Fibroblast of pulmonary artery (primary cell): ENCODE measurements around the gene SCML1.

Source experiments
- DNase-seq: peaks from one replicate; pipeline ENCODE4 v3.0.0-alpha.2; 2010; ENCODE audit warnings: low read depth
- H3K4me3 ChIP-seq: replicated peaks from 2 replicates; pipeline ENCODE4 v1.5.1; 2011; ENCODE audit warnings: low read depth, mild to moderate bottlenecking, control low read depth, low read length, moderate library complexity
- TF ChIP-seq, protein P1 (sequence below): IDR thresholded peaks from 2 replicates; pipeline ENCODE4 v1.5.1; 2011; ENCODE audit warnings: mild to moderate bottlenecking, control low read depth, low read length, inconsistent platforms; ENCODE audit errors: missing control alignments

Gene SCML1

GRCh38 chrX:17747692-17748091 lies 10.4 kb downstream of the SCML1 start:
- TF ChIP-seq, protein P1, sequence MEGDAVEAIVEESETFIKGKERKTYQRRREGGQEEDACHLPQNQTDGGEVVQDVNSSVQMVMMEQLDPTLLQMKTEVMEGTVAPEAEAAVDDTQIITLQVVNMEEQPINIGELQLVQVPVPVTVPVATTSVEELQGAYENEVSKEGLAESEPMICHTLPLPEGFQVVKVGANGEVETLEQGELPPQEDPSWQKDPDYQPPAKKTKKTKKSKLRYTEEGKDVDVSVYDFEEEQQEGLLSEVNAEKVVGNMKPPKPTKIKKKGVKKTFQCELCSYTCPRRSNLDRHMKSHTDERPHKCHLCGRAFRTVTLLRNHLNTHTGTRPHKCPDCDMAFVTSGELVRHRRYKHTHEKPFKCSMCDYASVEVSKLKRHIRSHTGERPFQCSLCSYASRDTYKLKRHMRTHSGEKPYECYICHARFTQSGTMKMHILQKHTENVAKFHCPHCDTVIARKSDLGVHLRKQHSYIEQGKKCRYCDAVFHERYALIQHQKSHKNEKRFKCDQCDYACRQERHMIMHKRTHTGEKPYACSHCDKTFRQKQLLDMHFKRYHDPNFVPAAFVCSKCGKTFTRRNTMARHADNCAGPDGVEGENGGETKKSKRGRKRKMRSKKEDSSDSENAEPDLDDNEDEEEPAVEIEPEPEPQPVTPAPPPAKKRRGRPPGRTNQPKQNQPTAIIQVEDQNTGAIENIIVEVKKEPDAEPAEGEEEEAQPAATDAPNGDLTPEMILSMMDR: no peak
- no peak overlapping the region for H3K4me3 ChIP-seq
- DNase-seq: no peak

GRCh38 chrX:17748684-17749083 lies 11.4 kb downstream of the SCML1 start:
- H3K4me3 ChIP-seq: no peak overlapping the region
- no peak for DNase-seq
- TF ChIP-seq, protein P1: no peak

DNA sequence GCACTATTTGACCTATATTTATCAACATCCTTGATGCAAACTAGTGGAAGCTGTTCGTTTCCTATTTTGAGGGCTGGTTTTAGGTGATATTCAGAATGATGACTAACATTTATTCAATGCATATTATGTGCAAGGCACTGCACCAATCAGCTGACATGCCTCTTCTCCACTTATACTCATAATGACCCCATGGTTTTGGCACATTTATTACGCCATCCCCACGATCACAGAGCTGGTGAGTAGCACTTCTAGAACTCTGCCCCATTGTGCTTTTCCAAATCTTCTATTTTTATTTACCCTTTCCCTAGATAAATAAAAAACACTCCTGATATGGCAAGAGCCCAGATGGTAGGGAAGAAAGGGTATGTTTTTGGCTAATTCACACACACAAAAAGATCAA lies 13.1 kb downstream of the SCML1 start:
- TF ChIP-seq, protein P1: no peak
- no peak for DNase-seq
- H3K4me3 ChIP-seq: no peak overlapping the region

DNA sequence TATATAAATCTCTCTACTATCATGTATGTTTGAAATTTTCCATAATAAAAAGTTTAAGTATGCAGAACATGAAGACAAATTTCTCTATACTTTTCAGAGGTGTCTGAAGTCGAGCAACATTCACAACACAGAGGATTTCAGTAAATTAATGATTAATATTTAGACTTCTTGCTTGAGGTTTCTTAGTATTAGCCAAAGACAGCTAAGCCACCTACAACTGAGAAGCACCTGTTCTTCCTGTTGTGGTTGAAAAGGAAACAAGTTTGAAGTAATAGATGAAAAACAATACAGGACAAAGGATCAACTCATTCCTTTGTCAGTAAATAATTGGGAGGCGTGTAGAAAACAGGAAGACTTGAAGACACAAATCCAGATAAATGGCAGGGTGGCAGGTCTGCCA lies 21.1 kb downstream of the SCML1 start:
- TF ChIP-seq, protein P1: no peak
- H3K4me3 ChIP-seq: no peak overlapping the region
- DNase-seq: no peak

DNA sequence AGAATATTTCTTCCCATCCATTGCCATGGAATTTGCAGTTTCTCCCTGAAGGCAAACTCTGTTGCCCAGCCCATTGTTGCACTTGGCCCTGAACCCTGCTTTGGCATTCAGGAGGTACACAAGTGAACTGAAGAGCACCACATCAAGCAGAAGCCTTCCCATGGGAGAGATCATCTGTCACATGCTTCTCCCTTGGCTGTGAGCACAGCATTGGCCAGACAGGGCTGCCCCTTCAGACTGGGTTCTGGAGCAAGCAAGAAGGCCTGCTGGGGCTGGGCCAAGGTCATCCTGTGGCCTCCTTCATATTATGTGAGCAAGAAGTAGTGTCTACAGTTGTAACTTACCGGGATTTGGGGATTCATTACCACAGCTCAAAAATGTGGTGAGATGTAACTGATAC lies 22.7 kb downstream of the SCML1 start:
- TF ChIP-seq, protein P1: no peak
- no peak overlapping the region for H3K4me3 ChIP-seq
- no peak for DNase-seq

- DNase-seq: no peak
- TF ChIP-seq, protein P1: no peak
- no peak overlapping the region for H3K4me3 ChIP-seq
Observed at GRCh38 chrX:17767734-17768133, 30.4 kb downstream of the SCML1 start.

GRCh38 chrX:17768997-17769396 lies 31.7 kb downstream of the SCML1 start:
- TF ChIP-seq, protein P1: no peak
- no peak overlapping the region for H3K4me3 ChIP-seq
- DNase-seq: no peak
